LNCAP (cell line): Measurements from ENCODE around the gene TMPRSS11F.
A peak's percentile ranks its signal among the peaks of the same experiment; 100 is the strongest.

Source experiments
- TF ChIP-seq, protein P1 (sequence below): fragments of 450-650 bp; IDR thresholded peaks from 2 replicates; pipeline ENCODE4 v1.5.1; 2017; ENCODE audit warnings: mild to moderate bottlenecking

The TMPRSS11F gene

DNA sequence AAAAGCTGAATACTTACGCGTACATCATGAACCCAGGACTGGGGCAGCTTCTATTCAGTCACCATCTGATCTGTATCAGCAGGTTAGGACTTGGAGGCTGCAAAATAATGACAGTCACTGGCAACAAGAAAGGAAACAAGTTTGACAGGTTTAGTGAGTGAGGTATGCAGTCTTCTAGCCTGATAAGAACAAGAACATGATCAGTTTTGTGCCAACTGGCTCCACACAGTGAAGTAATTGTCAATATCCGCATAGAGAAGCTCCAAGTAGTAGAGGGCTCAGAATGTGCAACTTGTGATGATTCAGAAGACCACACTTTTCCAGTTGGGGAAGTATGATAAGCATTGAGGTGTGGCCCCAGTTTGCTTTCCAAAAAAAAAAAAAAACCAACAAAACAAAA lies at the start of gene TMPRSS11F:
Gene TMPRSS11F, minus strand, starts transcription at position 77 of the 400 bp plus-strand sequence. Its CDS starts 49 bp downstream, at position 28.
- TF ChIP-seq, protein P1, sequence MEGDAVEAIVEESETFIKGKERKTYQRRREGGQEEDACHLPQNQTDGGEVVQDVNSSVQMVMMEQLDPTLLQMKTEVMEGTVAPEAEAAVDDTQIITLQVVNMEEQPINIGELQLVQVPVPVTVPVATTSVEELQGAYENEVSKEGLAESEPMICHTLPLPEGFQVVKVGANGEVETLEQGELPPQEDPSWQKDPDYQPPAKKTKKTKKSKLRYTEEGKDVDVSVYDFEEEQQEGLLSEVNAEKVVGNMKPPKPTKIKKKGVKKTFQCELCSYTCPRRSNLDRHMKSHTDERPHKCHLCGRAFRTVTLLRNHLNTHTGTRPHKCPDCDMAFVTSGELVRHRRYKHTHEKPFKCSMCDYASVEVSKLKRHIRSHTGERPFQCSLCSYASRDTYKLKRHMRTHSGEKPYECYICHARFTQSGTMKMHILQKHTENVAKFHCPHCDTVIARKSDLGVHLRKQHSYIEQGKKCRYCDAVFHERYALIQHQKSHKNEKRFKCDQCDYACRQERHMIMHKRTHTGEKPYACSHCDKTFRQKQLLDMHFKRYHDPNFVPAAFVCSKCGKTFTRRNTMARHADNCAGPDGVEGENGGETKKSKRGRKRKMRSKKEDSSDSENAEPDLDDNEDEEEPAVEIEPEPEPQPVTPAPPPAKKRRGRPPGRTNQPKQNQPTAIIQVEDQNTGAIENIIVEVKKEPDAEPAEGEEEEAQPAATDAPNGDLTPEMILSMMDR: no peak

DNA sequence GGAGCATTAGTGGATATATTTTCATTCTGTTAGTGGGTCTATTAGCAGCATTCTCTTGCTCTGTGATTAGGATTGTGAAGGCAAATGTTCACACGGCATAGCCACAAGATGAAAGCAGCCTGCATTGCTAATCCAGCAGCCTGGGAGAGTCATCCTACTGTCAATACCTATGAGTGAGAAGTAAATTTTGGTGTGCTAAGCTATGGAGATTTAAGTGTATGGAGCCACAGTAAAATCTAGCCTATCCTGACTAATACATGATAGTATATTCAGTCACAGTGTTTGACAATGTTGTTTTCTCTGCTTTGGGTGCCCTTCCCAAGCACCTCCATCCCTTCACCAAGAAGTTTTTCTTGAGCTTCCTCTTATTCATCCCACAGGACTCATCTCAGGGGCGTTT lies 47.2 kb upstream of the TMPRSS11F start:
- TF ChIP-seq, protein P1: no peak

DNA sequence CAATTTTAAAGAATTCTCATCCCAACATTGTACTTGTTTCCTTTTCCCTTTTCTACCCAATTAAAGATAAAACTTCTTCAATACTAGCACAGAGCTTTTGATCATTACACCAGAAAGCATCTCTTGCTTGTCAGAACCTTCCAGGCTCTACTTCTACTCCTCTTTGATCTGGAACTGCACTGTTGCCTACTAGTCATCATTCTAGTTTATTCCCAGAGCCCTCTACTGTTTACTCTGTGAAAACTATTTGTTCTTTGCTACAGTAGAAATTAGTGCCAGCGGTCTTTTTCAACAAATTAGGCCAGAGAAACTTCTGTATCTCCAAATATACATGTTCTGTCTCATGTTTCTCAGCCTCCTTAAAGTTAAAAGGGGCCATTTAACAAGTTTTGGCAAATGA lies 46.8 kb upstream of the TMPRSS11F start:
- TF ChIP-seq, protein P1: peak; percentile 27; the same call in 1 of the 2 replicates

DNA sequence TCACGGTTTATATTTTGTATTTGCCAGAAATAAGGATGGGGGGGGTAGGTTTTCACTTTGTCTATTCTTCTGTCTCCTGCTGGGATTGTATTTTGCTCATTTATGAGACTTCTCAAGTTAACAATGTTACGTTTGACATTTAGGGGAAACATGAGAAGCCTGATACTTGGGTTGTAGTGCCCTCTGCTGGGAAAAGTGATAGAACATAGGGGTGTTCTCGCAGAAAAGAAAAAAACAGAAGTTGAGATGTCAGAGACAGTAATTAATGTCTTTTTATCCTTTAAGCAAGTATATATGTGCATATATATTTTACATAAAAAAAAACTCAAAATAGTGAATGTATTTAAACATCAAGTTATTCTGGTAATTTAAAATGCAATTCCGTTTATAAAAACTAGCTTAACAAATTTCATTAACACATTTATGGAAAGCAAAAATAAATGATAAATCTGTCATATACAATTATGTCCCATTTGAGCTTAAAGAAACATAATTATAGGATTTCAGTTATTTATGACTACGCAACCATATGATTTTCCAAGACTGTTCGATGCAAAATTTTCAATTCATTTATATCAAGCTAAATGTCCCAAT lies 46.0 kb upstream of the TMPRSS11F start:
- TF ChIP-seq, protein P1: peak; percentile 75

DNA sequence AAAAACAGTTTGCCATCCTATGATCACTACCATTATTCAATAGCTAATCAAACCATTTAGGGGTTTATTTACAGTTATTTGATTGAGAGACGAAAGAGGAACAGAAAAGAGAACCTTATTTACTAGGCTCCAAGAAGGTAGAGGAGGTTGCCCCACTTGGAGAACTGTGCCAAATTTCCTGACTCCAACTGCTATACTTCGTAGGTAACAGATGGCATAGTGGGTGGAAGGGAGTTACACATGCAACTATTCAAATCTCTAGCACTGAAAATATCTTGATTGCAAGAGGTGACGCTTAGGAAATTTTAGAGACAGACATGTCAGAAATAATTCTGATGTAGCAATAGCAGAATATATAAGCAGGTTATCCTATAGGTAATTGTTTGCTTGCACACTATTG lies 38.0 kb upstream of the TMPRSS11F start:
- TF ChIP-seq, protein P1: no peak

DNA sequence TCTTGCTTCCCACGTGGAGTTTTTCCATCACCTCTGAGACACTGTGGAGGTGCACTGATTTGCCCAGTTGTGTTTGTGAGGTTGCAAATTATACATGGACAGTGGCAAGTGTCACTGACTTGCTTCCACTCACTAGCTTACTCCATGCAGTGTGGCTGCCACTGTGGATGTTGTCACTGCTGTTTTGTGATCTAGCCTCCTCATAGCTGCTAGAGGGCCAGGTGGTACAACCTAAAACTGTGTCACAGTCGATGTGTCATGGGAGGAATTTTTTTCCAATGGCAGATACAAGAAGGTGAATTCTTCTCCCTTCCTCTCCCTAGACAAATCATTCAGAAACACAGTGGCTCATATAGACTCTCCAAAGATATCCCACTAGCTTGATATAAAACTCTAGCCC lies 37.5 kb upstream of the TMPRSS11F start:
- TF ChIP-seq, protein P1: no peak

DNA sequence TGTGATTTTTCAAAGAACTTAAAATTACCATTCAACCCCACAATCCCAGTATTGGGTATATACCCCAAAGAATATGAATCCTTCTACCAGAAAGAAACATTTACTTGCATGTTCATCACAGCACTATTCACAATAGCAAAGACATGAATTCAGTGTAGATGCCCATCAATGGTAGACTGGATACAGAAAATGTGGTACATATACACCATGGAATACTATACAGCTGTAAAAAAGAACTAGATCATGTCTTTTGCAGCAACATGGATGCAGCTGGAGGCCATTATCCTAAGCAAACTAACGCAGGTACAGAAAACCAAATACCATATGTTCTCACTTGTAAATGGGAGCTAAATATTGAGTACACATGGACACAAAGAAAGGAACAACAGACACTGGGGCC lies 34.1 kb upstream of the TMPRSS11F start:
- TF ChIP-seq, protein P1: no peak

DNA sequence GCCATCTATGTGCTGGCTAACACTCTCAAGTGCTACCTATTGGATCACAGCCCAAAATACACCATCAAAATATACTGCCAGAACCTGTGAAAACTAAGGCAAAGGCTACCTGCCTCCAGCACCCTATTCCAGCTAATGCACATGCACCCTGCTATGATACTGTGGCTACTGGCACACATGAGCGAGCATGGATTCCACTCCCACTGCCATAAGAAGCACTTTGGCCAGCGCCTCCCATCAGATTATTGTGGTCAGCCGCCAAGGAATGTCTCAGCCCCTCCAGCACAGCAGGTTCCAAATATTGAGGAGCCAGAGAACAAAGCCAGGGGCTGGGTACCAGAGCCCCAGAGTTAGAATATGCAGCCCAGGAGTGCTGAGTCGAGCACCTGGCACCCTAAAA lies 32.5 kb upstream of the TMPRSS11F start:
- TF ChIP-seq, protein P1: no peak
